CD4-positive, alpha-beta T cell treated with Interleukin-6 at 100 ng/mL for 8 hours (primary cell): ENCODE measurements around the gene ATOH8.
"Not testable (repeated sequence)": the region's sequence is repeated elsewhere in the genome, so short reads cannot be mapped to it uniquely, and the experiment has no call there.

Experiments
- DNase-seq: peaks from one replicate; pipeline ENCODE4 v3.0.0-alpha.2; 2020; ENCODE audit warnings: mixed read lengths, low spot score

The ATOH8 gene

GRCh38 chr2:85828725-85829124 is 74.9 kb downstream of the ATOH8 start:
- no peak for DNase-seq

- not testable (repeated sequence) for DNase-seq
Observed at GRCh38 chr2:85829394-85829793, 75.6 kb downstream of the ATOH8 start.

DNA sequence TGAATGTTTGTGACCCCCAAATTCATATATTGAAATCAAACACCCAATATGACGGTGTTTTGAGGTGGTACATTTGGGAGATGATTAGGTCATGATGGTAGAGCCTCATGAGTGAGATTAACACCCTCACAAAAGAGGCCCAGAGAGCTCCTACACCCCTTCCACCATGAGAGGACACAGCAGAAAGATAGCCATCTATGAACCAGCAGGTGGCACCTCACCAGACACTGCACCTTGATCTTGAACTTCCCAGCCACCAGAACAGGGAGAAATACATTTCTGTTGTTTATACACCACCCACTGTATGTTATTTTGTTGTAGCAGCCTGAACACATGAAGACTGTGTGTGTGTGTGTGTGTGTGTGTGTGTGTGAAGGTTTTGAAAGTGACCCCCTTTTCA is 76.9 kb downstream of the ATOH8 start:
- DNase-seq: peak; percentile 18

DNA sequence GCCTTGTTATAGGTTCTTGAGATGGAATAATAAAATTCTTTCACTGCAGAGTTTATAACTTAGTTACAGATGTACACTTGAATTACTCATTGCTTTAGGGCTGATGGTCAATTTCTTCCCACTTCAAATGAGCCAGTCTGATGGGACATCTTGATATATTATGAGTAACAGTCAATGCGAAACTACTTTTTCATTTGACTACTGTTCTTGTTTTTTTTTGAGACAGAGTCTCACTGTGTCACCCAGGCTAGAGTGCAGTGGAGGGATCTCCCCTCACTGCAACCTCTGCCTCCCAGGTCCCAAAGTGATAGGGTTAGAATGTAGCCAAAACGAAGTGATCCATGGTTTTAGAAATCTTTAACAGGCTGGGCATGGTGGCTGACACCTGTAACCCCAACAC is 77.9 kb downstream of the ATOH8 start:
- DNase-seq: no peak

DNA sequence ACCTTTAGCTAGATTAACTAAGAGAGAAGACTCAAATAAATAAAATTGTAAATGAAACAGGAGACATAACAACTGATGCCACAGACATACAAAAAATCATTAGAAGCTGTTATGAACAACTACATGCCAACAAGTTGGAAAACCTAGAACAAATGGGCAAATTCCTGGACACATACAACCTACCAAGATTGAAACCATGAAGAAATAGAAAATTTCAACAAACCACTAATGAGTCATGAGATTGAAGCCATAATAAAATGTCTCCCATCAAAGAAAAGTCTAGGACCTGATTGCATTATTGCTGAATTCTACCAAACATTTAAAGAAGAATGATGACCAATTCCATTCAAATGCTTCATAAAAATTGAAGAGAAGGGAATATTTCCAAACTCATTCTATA is 80.7 kb downstream of the ATOH8 start:
- no peak for DNase-seq
